Hepatocyte (in vitro differentiated cells): ENCODE data around the gene PDE7B.

ENCODE experiments used
- EZH2 ChIP-seq: fragments of 200-600 bp; sonication (generic); IDR thresholded peaks from 2 replicates; pipeline ENCODE4 v1.6.1; 2016; ENCODE audit warnings: antibody characterized with exemption, mild to moderate bottlenecking, borderline replicate concordance
- TF ChIP-seq, protein P1 (sequence below): fragments of 200-600 bp; sonication (generic); IDR thresholded peaks from 2 replicates; pipeline ENCODE4 v1.5.1; 2016; ENCODE audit warnings: antibody characterized with exemption, mild to moderate bottlenecking; ENCODE audit not compliant: poor library complexity

DNA sequence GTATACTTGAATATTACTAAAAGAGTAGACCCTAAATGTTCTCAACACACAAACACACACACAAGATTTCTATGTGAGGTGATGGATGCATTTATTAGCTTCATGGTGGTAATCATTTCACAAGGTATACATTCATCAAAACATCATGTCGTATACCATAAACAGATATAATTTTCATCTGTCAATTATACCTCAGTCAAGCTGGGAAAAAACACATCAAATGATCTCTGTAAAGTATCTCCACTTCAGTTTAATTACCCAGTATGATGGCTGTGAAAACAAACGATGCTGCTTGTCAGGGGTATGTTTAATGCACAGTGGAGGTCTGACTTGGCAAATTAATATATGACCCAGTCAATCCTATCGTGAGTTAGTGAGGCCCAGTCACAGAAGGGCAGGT, 241.4 kb downstream of the PDE7B start:
- TF ChIP-seq, protein P1, sequence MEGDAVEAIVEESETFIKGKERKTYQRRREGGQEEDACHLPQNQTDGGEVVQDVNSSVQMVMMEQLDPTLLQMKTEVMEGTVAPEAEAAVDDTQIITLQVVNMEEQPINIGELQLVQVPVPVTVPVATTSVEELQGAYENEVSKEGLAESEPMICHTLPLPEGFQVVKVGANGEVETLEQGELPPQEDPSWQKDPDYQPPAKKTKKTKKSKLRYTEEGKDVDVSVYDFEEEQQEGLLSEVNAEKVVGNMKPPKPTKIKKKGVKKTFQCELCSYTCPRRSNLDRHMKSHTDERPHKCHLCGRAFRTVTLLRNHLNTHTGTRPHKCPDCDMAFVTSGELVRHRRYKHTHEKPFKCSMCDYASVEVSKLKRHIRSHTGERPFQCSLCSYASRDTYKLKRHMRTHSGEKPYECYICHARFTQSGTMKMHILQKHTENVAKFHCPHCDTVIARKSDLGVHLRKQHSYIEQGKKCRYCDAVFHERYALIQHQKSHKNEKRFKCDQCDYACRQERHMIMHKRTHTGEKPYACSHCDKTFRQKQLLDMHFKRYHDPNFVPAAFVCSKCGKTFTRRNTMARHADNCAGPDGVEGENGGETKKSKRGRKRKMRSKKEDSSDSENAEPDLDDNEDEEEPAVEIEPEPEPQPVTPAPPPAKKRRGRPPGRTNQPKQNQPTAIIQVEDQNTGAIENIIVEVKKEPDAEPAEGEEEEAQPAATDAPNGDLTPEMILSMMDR: no peak
- no peak for TF ChIP-seq EZH2
